Activated naive CD4-positive, alpha-beta T cell treated with anti-CD3 and anti-CD28 coated beads for 36 hours (primary cell): ENCODE data around the gene DBNDD2. TPM values are rescaled to one million over a fixed set of nuclear protein-coding genes. Genes with fewer than 3 reads are reported as not detected.

ENCODE experiments used
- CTCF ChIA-PET: fragments of 350-600 bp; sonication (Branson Sonifier 250); formaldehyde crosslinking; loops from one replicate; lab custom pipeline; 2021; ENCODE audit warnings: antibody characterized with exemption; lab: Charles Lee
- DNase-seq: peaks from one replicate; pipeline ENCODE4 v3.0.0-alpha.2; 2020
- H3K27ac Mint-ChIP-seq: one replicate; pipeline ENCODE4 v1.8.0; 2021; ENCODE audit warnings: mild to moderate bottlenecking, mixed read lengths
- H3K27me3 Mint-ChIP-seq: one replicate; pipeline ENCODE4 v1.8.0; 2021; ENCODE audit warnings: low read depth, mixed read lengths
- H3K36me3 Mint-ChIP-seq: one replicate; pipeline ENCODE4 v1.8.0; 2021; ENCODE audit warnings: low read depth, mixed read lengths
- H3K4me1 Mint-ChIP-seq: one replicate; pipeline ENCODE4 v1.8.0; 2021; ENCODE audit warnings: low read depth, mixed read lengths
- H3K4me3 Mint-ChIP-seq: one replicate; pipeline ENCODE4 v1.8.0; 2021; ENCODE audit warnings: mild to moderate bottlenecking, moderate library complexity, mixed read lengths
- H3K9me3 Mint-ChIP-seq: one replicate; pipeline ENCODE4 v1.8.0; 2021; ENCODE audit warnings: mixed read lengths
- intact Hi-C: fragments of 100-400 bp; cut with micrococcal nuclease; formaldehyde crosslinking; loops from one replicate; pipeline ENCODE4 v1.15.1; 2023
- total RNA-seq, 2 experiments: library from RNA; stranded (reverse); gene quantifications; one replicate each; pipeline ENCODE4 v1.2.3, GENCODE V29; 2021

Gene DBNDD2
- total RNA-seq, 2 experiments from 2014 or later: 55.3 to 56.7 TPM

GRCh38 chr20:45391559-45391958, 16.5 kb upstream of the DBNDD2 start:
- Mint-ChIP-seq H3K9me3 (no peaks in the 10 kb centered on the region), H3K4me3 (no peak overlapping the region), H3K27ac (no peak overlapping the region), H3K36me3 (peaks cover 8% of the 10 kb centered on the region), H3K4me1 (peaks cover 22% of the 10 kb centered on the region), H3K27me3 (no peaks in the 10 kb centered on the region)
- intact Hi-C loops: no loop called here
- CTCF ChIA-PET: no interaction called here
- DNase-seq: no peak

GRCh38 chr20:45392733-45393132, 15.4 kb upstream of the DBNDD2 start:
- Mint-ChIP-seq H3K4me3 (no peak overlapping the region), H3K27ac (no peak overlapping the region), H3K36me3 (peaks cover 3% of the 10 kb centered on the region), H3K9me3 (no peaks in the 10 kb centered on the region), H3K4me1 (peaks cover 15% of the 10 kb centered on the region), H3K27me3 (no peaks in the 10 kb centered on the region)
- DNase-seq: no peak
- intact Hi-C loops: no loop called here
- CTCF ChIA-PET: interaction anchor here (0.5 to 1.7 kb wide), 5 partner anchors 17 to 72 kb away, joined by 3 to 5 read pairs (median 3); no protein-coding TSS in a partner anchor

- Mint-ChIP-seq H3K36me3 (peaks cover 4% of the 10 kb centered on the region), H3K27me3 (no peaks in the 10 kb centered on the region), H3K4me1 (peaks cover 9% of the 10 kb centered on the region), H3K4me3 (no peak overlapping the region), H3K27ac (no peak overlapping the region), H3K9me3 (peaks cover 2% of the 10 kb centered on the region)
- no peak for DNase-seq
- CTCF ChIA-PET: interaction anchor here (0.6 to 1.4 kb wide), 4 partner anchors 21 to 1339 kb away, joined by 3 to 5 read pairs (median 4); no protein-coding TSS in a partner anchor
- intact Hi-C loops: no loop called here
Measured at GRCh38 chr20:45394221-45395113, 13.6 kb upstream of the DBNDD2 start.

- H3K4me3 Mint-ChIP-seq: no peak overlapping the region
- H3K27me3 Mint-ChIP-seq: no peaks in the 10 kb centered on the region
- peaks cover 9% of the 10 kb centered on the region for H3K4me1 Mint-ChIP-seq
- DNase-seq: no peak
- H3K36me3 Mint-ChIP-seq: peaks cover 8% of the 10 kb centered on the region
- intact Hi-C loops: no loop called here
- peaks cover 8% of the 10 kb centered on the region for H3K9me3 Mint-ChIP-seq
- CTCF ChIA-PET: interaction anchor here (0.6 to 1.2 kb wide), 3 partner anchors 22 to 1339 kb away, joined by 3 to 5 read pairs (median 4); no protein-coding TSS in a partner anchor
- no peak overlapping the region for H3K27ac Mint-ChIP-seq
Measured at GRCh38 chr20:45395114-45395415, 13.0 kb upstream of the DBNDD2 start.

- Mint-ChIP-seq H3K27me3 (no peaks in the 10 kb centered on the region), H3K27ac (no peak overlapping the region), H3K4me3 (no peak overlapping the region), H3K36me3 (peaks cover 25% of the 10 kb centered on the region), H3K9me3 (peaks cover 25% of the 10 kb centered on the region), H3K4me1 (peaks cover 10% of the 10 kb centered on the region)
- no peak for DNase-seq
- intact Hi-C loops: no loop called here
- CTCF ChIA-PET: interaction anchor here (1.5 kb wide), 1 partner anchor 10 kb away, joined by 6 read pairs; no protein-coding TSS in a partner anchor
Measured at GRCh38 chr20:45399018-45399417, 9.1 kb upstream of the DBNDD2 start.

- H3K4me1 Mint-ChIP-seq: peaks cover 14% of the 10 kb centered on the region
- peaks cover 25% of the 10 kb centered on the region for H3K9me3 Mint-ChIP-seq
- H3K4me3 Mint-ChIP-seq: no peak overlapping the region
- DNase-seq: peak; percentile 31
- peaks cover 5% of the 10 kb centered on the region for H3K27me3 Mint-ChIP-seq
- intact Hi-C loops: no loop called here
- no peak overlapping the region for H3K27ac Mint-ChIP-seq
- CTCF ChIA-PET: interaction anchor here (1.5 kb wide), 1 partner anchor 11 kb away, joined by 6 read pairs; no protein-coding TSS in a partner anchor
- H3K36me3 Mint-ChIP-seq: peaks cover 25% of the 10 kb centered on the region
Measured at GRCh38 chr20:45400346-45401031, 7.6 kb upstream of the DBNDD2 start.

GRCh38 chr20:45402946-45403345, 5.1 kb upstream of the DBNDD2 start:
- peaks cover 23% of the 10 kb centered on the region for H3K4me1 Mint-ChIP-seq
- intact Hi-C loops: no loop called here
- CTCF ChIA-PET: interaction anchor here (2.3 kb wide), 1 partner anchor 34 kb away, joined by 7 read pairs; no protein-coding TSS in a partner anchor
- H3K27me3 Mint-ChIP-seq: peaks cover 5% of the 10 kb centered on the region
- DNase-seq: no peak
- H3K4me3 Mint-ChIP-seq: no peak overlapping the region
- peaks cover 25% of the 10 kb centered on the region for H3K36me3 Mint-ChIP-seq
- H3K27ac Mint-ChIP-seq: no peak overlapping the region
- peaks cover 25% of the 10 kb centered on the region for H3K9me3 Mint-ChIP-seq

GRCh38 chr20:45404438-45404837, 3.7 kb upstream of the DBNDD2 start:
- intact Hi-C loops: no loop called here
- Mint-ChIP-seq H3K4me3 (peak overlapping the region; percentile 55), H3K9me3 (peaks cover 23% of the 10 kb centered on the region), H3K36me3 (peaks cover 28% of the 10 kb centered on the region), H3K27me3 (peaks cover 5% of the 10 kb centered on the region), H3K4me1 (peaks cover 30% of the 10 kb centered on the region), H3K27ac (no peak overlapping the region)
- no peak for DNase-seq
- CTCF ChIA-PET: interaction anchor here (1.0 to 2.3 kb wide), 3 partner anchors 31 to 46 kb away, joined by 3 to 7 read pairs (median 6); no protein-coding TSS in a partner anchor

- H3K4me1 Mint-ChIP-seq: peaks cover 31% of the 10 kb centered on the region
- H3K27ac Mint-ChIP-seq: peak overlapping the region; percentile 59
- peaks cover 11% of the 10 kb centered on the region for H3K9me3 Mint-ChIP-seq
- CTCF ChIA-PET: interaction anchor here (0.7 kb wide), 1 partner anchor 27 kb away, joined by 3 read pairs; no protein-coding TSS in a partner anchor
- H3K27me3 Mint-ChIP-seq: peaks cover 5% of the 10 kb centered on the region
- peak; percentile 24 for DNase-seq
- intact Hi-C loops: loop anchor here (1.0 kb wide), 1 partner anchor 42 kb away; the partner anchor contains the start of gene SYS1
- H3K36me3 Mint-ChIP-seq: peaks cover 21% of the 10 kb centered on the region
- H3K4me3 Mint-ChIP-seq: peak overlapping the region; percentile 75
Measured at GRCh38 chr20:45405571-45406259, 2.4 kb upstream of the DBNDD2 start.

- Mint-ChIP-seq H3K27me3 (peaks cover 5% of the 10 kb centered on the region), H3K36me3 (peaks cover 23% of the 10 kb centered on the region)
Measured at GRCh38 chr20:45406260-45407066, 1.6 kb upstream of the DBNDD2 start.

More at GRCh38 chr20:45406260-45407066, 1.6 kb upstream of the DBNDD2 start:
- DNase-seq: peak; percentile 59
- intact Hi-C loops: loop anchor here (1.0 kb wide), 2 partner anchors 9 to 43 kb away; partner anchors contain the start of gene SYS1
- H3K4me3 Mint-ChIP-seq: peak overlapping the region; percentile 83
- CTCF ChIA-PET: interaction anchor here (0.8 to 2.0 kb wide), 6 partner anchors 30 to 112 kb away, joined by 3 to 9 read pairs (median 6); partner anchors contain the start of gene SYS1
- peak overlapping the region; percentile 70 for H3K27ac Mint-ChIP-seq
- peaks cover 7% of the 10 kb centered on the region for H3K9me3 Mint-ChIP-seq
- peaks cover 30% of the 10 kb centered on the region for H3K4me1 Mint-ChIP-seq
